Karpas-422 (cell line): ENCODE data around the gene TVP23C. TPM values are rescaled to one million over a fixed set of nuclear protein-coding genes. Genes with fewer than 3 reads are reported as not detected.
"Not testable (repeated sequence)": the region's sequence is repeated elsewhere in the genome, so short reads cannot be mapped to it uniquely, and the experiment has no call there.

ENCODE experiments used
- DNase-seq: peaks from one replicate; pipeline ENCODE4 v3.0.0-alpha.2; 2015
- H2AFZ ChIP-seq: fragments of 200-600 bp; sonication (generic); 2 replicates; pipeline ENCODE4 v1.6.1; 2014; ENCODE audit warnings: antibody characterized with exemption, low read length, mixed read lengths
- H3K27ac ChIP-seq: fragments of 200-600 bp; sonication (generic); 2 replicates; pipeline ENCODE4 v1.5.1; 2014; ENCODE audit warnings: mild to moderate bottlenecking, low read length, moderate library complexity
- H3K27me3 ChIP-seq: fragments of 200-600 bp; sonication (generic); 2 replicates; pipeline ENCODE4 v1.6.1; 2014; ENCODE audit warnings: low read length, mixed read lengths
- H3K36me3 ChIP-seq: fragments of 200-600 bp; sonication (generic); 2 replicates; pipeline ENCODE4 v1.6.1; 2014; ENCODE audit warnings: low read length, mixed read lengths; ENCODE audit not compliant: insufficient read depth
- H3K4me1 ChIP-seq: fragments of 200-600 bp; sonication (generic); 2 replicates; pipeline ENCODE4 v1.6.1; 2014; ENCODE audit warnings: mild to moderate bottlenecking, low read length, mixed read lengths
- H3K4me2 ChIP-seq: fragments of 200-600 bp; sonication (generic); 2 replicates; pipeline ENCODE4 v1.6.1; 2014; ENCODE audit warnings: low read length, low read depth, mild to moderate bottlenecking; ENCODE audit not compliant: poor library complexity, severe bottlenecking
- H3K4me3 ChIP-seq: fragments of 200-600 bp; sonication (generic); 2 replicates; pipeline ENCODE4 v1.5.1; 2014; ENCODE audit warnings: mild to moderate bottlenecking, antibody characterized with exemption, low read length, mixed read lengths
- H3K79me2 ChIP-seq: fragments of 200-600 bp; sonication (generic); 2 replicates; pipeline ENCODE4 v1.6.1; 2014; ENCODE audit warnings: mild to moderate bottlenecking, low read length, mixed read lengths
- H3K9ac ChIP-seq: fragments of 200-600 bp; sonication (generic); 2 replicates; pipeline ENCODE4 v1.6.0; 2014; ENCODE audit warnings: low read length
- H3K9me2 ChIP-seq: fragments of 200-600 bp; sonication (generic), shearing (Covaris generic); replicated peaks from 2 replicates; pipeline ENCODE4 v1.6.0; 2014; ENCODE audit warnings: mild to moderate bottlenecking, low read length, moderate library complexity; ENCODE audit not compliant: insufficient read depth
- H3K9me3 ChIP-seq: fragments of 300-700, 200-600 bp; sonication (generic); 2 replicates; pipeline ENCODE4 v1.6.1; 2014; ENCODE audit warnings: low read length, mixed read lengths
- H4K20me1 ChIP-seq: fragments of 200-600 bp; sonication (generic); 2 replicates; pipeline ENCODE4 v1.6.1; 2014; ENCODE audit warnings: mild to moderate bottlenecking, antibody characterized with exemption, low read length, low read depth; ENCODE audit not compliant: insufficient read depth
- total RNA-seq: library from RNA; depleted of rRNA; stranded (reverse); fragments of >200 nt; shearing (Covaris generic); gene quantifications from 2 replicates; pipeline ENCODE4 v1.2.3, GENCODE V29; 2014; ENCODE audit warnings: low replicate concordance

The TVP23C gene
- total RNA-seq, 1 experiment from 2014 or later: 13.8 TPM

- not testable (repeated sequence) for H3K27me3 ChIP-seq, H4K20me1 ChIP-seq, H3K36me3 ChIP-seq, H3K79me2 ChIP-seq, H3K9me3 ChIP-seq, H3K4me3 ChIP-seq, H3K27ac ChIP-seq, H3K4me1 ChIP-seq, H3K9me2 ChIP-seq, DNase-seq, H3K9ac ChIP-seq, H3K4me2 ChIP-seq, H2AFZ ChIP-seq
These were observed 13.6 kb upstream of the TVP23C start for GRCh38 chr17:15576848-15577247.

GRCh38 chr17:15574660-15575059, 11.4 kb upstream of the TVP23C start:
- not testable (repeated sequence) for H4K20me1 ChIP-seq, H3K79me2 ChIP-seq, H3K9me2 ChIP-seq, H3K36me3 ChIP-seq, H3K4me1 ChIP-seq, H3K9ac ChIP-seq, H3K4me3 ChIP-seq, H3K9me3 ChIP-seq, H3K27ac ChIP-seq, DNase-seq, H3K4me2 ChIP-seq, H3K27me3 ChIP-seq, H2AFZ ChIP-seq

GRCh38 chr17:15573870-15574269, 10.6 kb upstream of the TVP23C start:
- DNase-seq, H3K4me1 ChIP-seq, H4K20me1 ChIP-seq, H3K4me3 ChIP-seq, H3K27me3 ChIP-seq, H3K79me2 ChIP-seq, H3K36me3 ChIP-seq, H3K9me2 ChIP-seq, H2AFZ ChIP-seq, H3K9me3 ChIP-seq, H3K27ac ChIP-seq, H3K4me2 ChIP-seq, H3K9ac ChIP-seq: not testable (repeated sequence)

- H3K9me3 ChIP-seq, DNase-seq, H3K27ac ChIP-seq, H3K36me3 ChIP-seq, H4K20me1 ChIP-seq, H3K9me2 ChIP-seq, H3K79me2 ChIP-seq, H3K27me3 ChIP-seq, H3K4me1 ChIP-seq: not testable (repeated sequence)
- H2AFZ ChIP-seq: peak overlapping the region; percentile 81; the same call in 1 of the 2 replicates
- H3K4me3 ChIP-seq: peak overlapping the region; percentile 64
- peak overlapping the region; percentile 57 for H3K9ac ChIP-seq
- peak overlapping the region; percentile 47 for H3K4me2 ChIP-seq
These were observed 489 bp downstream of the TVP23C start for GRCh38 chr17:15562613-15563374.

- not testable (repeated sequence) for H3K27me3 ChIP-seq, DNase-seq, H3K79me2 ChIP-seq, H4K20me1 ChIP-seq, H3K36me3 ChIP-seq, H3K4me1 ChIP-seq, H3K4me2 ChIP-seq, H3K9me2 ChIP-seq, H3K9me3 ChIP-seq, H3K27ac ChIP-seq, H3K9ac ChIP-seq, H2AFZ ChIP-seq, H3K4me3 ChIP-seq
These were observed 1.8 kb downstream of the TVP23C start for GRCh38 chr17:15561439-15561838.

GRCh38 chr17:15558403-15559105, 4.7 kb downstream of the TVP23C start:
- not testable (repeated sequence) for H3K27me3 ChIP-seq, H3K9me2 ChIP-seq, H3K4me2 ChIP-seq, H3K36me3 ChIP-seq, H3K4me1 ChIP-seq, H2AFZ ChIP-seq, H3K27ac ChIP-seq, H3K79me2 ChIP-seq, DNase-seq, H3K4me3 ChIP-seq, H3K9me3 ChIP-seq, H3K9ac ChIP-seq, H4K20me1 ChIP-seq

GRCh38 chr17:15557334-15557832, 5.9 kb downstream of the TVP23C start:
- not testable (repeated sequence) for DNase-seq, H3K36me3 ChIP-seq, H3K4me2 ChIP-seq, H4K20me1 ChIP-seq, H3K9me2 ChIP-seq, H3K4me1 ChIP-seq, H3K4me3 ChIP-seq, H2AFZ ChIP-seq, H3K27ac ChIP-seq, H3K79me2 ChIP-seq, H3K9me3 ChIP-seq, H3K27me3 ChIP-seq, H3K9ac ChIP-seq

- H3K4me2 ChIP-seq, H3K9ac ChIP-seq, DNase-seq, H3K4me1 ChIP-seq, H3K27ac ChIP-seq, H3K9me2 ChIP-seq, H4K20me1 ChIP-seq, H3K27me3 ChIP-seq, H3K36me3 ChIP-seq, H3K4me3 ChIP-seq, H2AFZ ChIP-seq, H3K79me2 ChIP-seq, H3K9me3 ChIP-seq: not testable (repeated sequence)
These were observed 10.4 kb downstream of the TVP23C start for GRCh38 chr17:15552932-15553331.
